ENCODE results near the gene MBP.
A peak's percentile ranks its signal among the peaks of the same experiment; 100 is the strongest.

Gene MBP

GRCh38 chr18:76985156-76985950, 147.2 kb downstream of the MBP start:
- peaks cover 5% of the 10 kb centered on the region for H3K4me1 ChIP-seq (ENCODE audit: control insufficient read depth, insufficient read depth, low read length)
- no peak overlapping the region for H3K4me3 ChIP-seq (ENCODE audit: low read depth, low read length)
- H3K9me3 ChIP-seq (ENCODE audit: control insufficient read depth, insufficient read depth, low read length): no peaks in the 10 kb centered on the region
- no peaks in the 10 kb centered on the region for H3K27me3 ChIP-seq (ENCODE audit: control insufficient read depth, insufficient read depth, low read length)
- H3K9ac ChIP-seq (ENCODE audit: low read depth, low read length): no peak overlapping the region
- H3K36me3 ChIP-seq (ENCODE audit: control insufficient read depth, insufficient read depth, low read length): no peaks in the 10 kb centered on the region

GRCh38 chr18:76984193-76985155, 148.1 kb downstream of the MBP start:
- H3K27me3 ChIP-seq (ENCODE audit: control insufficient read depth, insufficient read depth, low read length): no peaks in the 10 kb centered on the region
- H3K4me3 ChIP-seq (ENCODE audit: low read depth, low read length): no peak overlapping the region
- peaks cover 8% of the 10 kb centered on the region for H3K4me1 ChIP-seq (ENCODE audit: control insufficient read depth, insufficient read depth, low read length)
- no peak overlapping the region for H3K9ac ChIP-seq (ENCODE audit: low read depth, low read length)
- no peaks in the 10 kb centered on the region for H3K9me3 ChIP-seq (ENCODE audit: control insufficient read depth, insufficient read depth, low read length)
- no peaks in the 10 kb centered on the region for H3K36me3 ChIP-seq (ENCODE audit: control insufficient read depth, insufficient read depth, low read length)

GRCh38 chr18:76983613-76984051, 149.0 kb downstream of the MBP start:
- H3K4me3 ChIP-seq (ENCODE audit: low read depth, low read length): no peak overlapping the region
- peaks cover 8% of the 10 kb centered on the region for H3K4me1 ChIP-seq (ENCODE audit: control insufficient read depth, insufficient read depth, low read length)
- H3K9ac ChIP-seq (ENCODE audit: low read depth, low read length): no peak overlapping the region
- H3K27me3 ChIP-seq (ENCODE audit: control insufficient read depth, insufficient read depth, low read length): no peaks in the 10 kb centered on the region
- no peaks in the 10 kb centered on the region for H3K9me3 ChIP-seq (ENCODE audit: control insufficient read depth, insufficient read depth, low read length)
- no peaks in the 10 kb centered on the region for H3K36me3 ChIP-seq (ENCODE audit: control insufficient read depth, insufficient read depth, low read length)

- Histone ChIP-seq H3K4me3 (ENCODE audit: low read depth, low read length) (peak overlapping the region; percentile 24), H3K9me3 (ENCODE audit: control insufficient read depth, insufficient read depth, low read length) (no peaks in the 10 kb centered on the region), H3K9ac (ENCODE audit: low read depth, low read length) (no peak overlapping the region), H3K4me1 (ENCODE audit: control insufficient read depth, insufficient read depth, low read length) (peaks cover 8% of the 10 kb centered on the region), H3K27me3 (ENCODE audit: control insufficient read depth, insufficient read depth, low read length) (no peaks in the 10 kb centered on the region), H3K36me3 (ENCODE audit: control insufficient read depth, insufficient read depth, low read length) (no peaks in the 10 kb centered on the region)
Observed at GRCh38 chr18:76982841-76983583, 149.6 kb downstream of the MBP start.

- Histone ChIP-seq H3K36me3 (ENCODE audit: control insufficient read depth, insufficient read depth, low read length) (peaks cover 2% of the 10 kb centered on the region), H3K27me3 (ENCODE audit: control insufficient read depth, insufficient read depth, low read length) (no peaks in the 10 kb centered on the region), H3K4me1 (ENCODE audit: control insufficient read depth, insufficient read depth, low read length) (peaks cover 8% of the 10 kb centered on the region), H3K4me3 (ENCODE audit: low read depth, low read length) (no peak overlapping the region), H3K9me3 (ENCODE audit: control insufficient read depth, insufficient read depth, low read length) (no peaks in the 10 kb centered on the region), H3K9ac (ENCODE audit: low read depth, low read length) (no peak overlapping the region)
Observed at GRCh38 chr18:76982038-76982437, 150.5 kb downstream of the MBP start.

GRCh38 chr18:76981396-76981968, 151.1 kb downstream of the MBP start:
- Histone ChIP-seq H3K9ac (ENCODE audit: low read depth, low read length) (no peak overlapping the region), H3K4me3 (ENCODE audit: low read depth, low read length) (no peak overlapping the region), H3K36me3 (ENCODE audit: control insufficient read depth, insufficient read depth, low read length) (peaks cover 2% of the 10 kb centered on the region), H3K4me1 (ENCODE audit: control insufficient read depth, insufficient read depth, low read length) (peaks cover 8% of the 10 kb centered on the region), H3K9me3 (ENCODE audit: control insufficient read depth, insufficient read depth, low read length) (no peaks in the 10 kb centered on the region), H3K27me3 (ENCODE audit: control insufficient read depth, insufficient read depth, low read length) (no peaks in the 10 kb centered on the region)

- Histone ChIP-seq H3K9ac (ENCODE audit: low read depth, low read length) (no peak overlapping the region), H3K36me3 (ENCODE audit: control insufficient read depth, insufficient read depth, low read length) (peaks cover 2% of the 10 kb centered on the region), H3K9me3 (ENCODE audit: control insufficient read depth, insufficient read depth, low read length) (no peaks in the 10 kb centered on the region), H3K4me3 (ENCODE audit: low read depth, low read length) (no peak overlapping the region), H3K4me1 (ENCODE audit: control insufficient read depth, insufficient read depth, low read length) (peaks cover 8% of the 10 kb centered on the region), H3K27me3 (ENCODE audit: control insufficient read depth, insufficient read depth, low read length) (no peaks in the 10 kb centered on the region)
Observed at GRCh38 chr18:76980663-76981395, 151.8 kb downstream of the MBP start.

- H3K36me3 ChIP-seq (ENCODE audit: control insufficient read depth, insufficient read depth, low read length): peaks cover 2% of the 10 kb centered on the region
- H3K9me3 ChIP-seq (ENCODE audit: control insufficient read depth, insufficient read depth, low read length): no peaks in the 10 kb centered on the region
- H3K27me3 ChIP-seq (ENCODE audit: control insufficient read depth, insufficient read depth, low read length): no peaks in the 10 kb centered on the region
- no peak overlapping the region for H3K4me3 ChIP-seq (ENCODE audit: low read depth, low read length)
- no peak overlapping the region for H3K9ac ChIP-seq (ENCODE audit: low read depth, low read length)
- H3K4me1 ChIP-seq (ENCODE audit: control insufficient read depth, insufficient read depth, low read length): peaks cover 8% of the 10 kb centered on the region
Observed at GRCh38 chr18:76979906-76980305, 152.7 kb downstream of the MBP start.

GRCh38 chr18:76979111-76979751, 153.4 kb downstream of the MBP start:
- Histone ChIP-seq H3K36me3 (ENCODE audit: control insufficient read depth, insufficient read depth, low read length) (peaks cover 2% of the 10 kb centered on the region), H3K27me3 (ENCODE audit: control insufficient read depth, insufficient read depth, low read length) (no peaks in the 10 kb centered on the region), H3K9me3 (ENCODE audit: control insufficient read depth, insufficient read depth, low read length) (no peaks in the 10 kb centered on the region), H3K4me3 (ENCODE audit: low read depth, low read length) (no peak overlapping the region), H3K9ac (ENCODE audit: low read depth, low read length) (no peak overlapping the region), H3K4me1 (ENCODE audit: control insufficient read depth, insufficient read depth, low read length) (peaks cover 8% of the 10 kb centered on the region)

- Histone ChIP-seq H3K36me3 (ENCODE audit: control insufficient read depth, insufficient read depth, low read length) (peaks cover 2% of the 10 kb centered on the region), H3K4me3 (ENCODE audit: low read depth, low read length) (no peak overlapping the region), H3K4me1 (ENCODE audit: control insufficient read depth, insufficient read depth, low read length) (peaks cover 8% of the 10 kb centered on the region), H3K9ac (ENCODE audit: low read depth, low read length) (no peak overlapping the region), H3K27me3 (ENCODE audit: control insufficient read depth, insufficient read depth, low read length) (no peaks in the 10 kb centered on the region), H3K9me3 (ENCODE audit: control insufficient read depth, insufficient read depth, low read length) (no peaks in the 10 kb centered on the region)
Observed at GRCh38 chr18:76978616-76979015, 154.0 kb downstream of the MBP start.
